ENCODE measurements around the gene ZBTB7C.

GRCh38 chr18:48385596-48385995, 23.6 kb downstream of the ZBTB7C start:
- TF ChIP-seq, protein P1, sequence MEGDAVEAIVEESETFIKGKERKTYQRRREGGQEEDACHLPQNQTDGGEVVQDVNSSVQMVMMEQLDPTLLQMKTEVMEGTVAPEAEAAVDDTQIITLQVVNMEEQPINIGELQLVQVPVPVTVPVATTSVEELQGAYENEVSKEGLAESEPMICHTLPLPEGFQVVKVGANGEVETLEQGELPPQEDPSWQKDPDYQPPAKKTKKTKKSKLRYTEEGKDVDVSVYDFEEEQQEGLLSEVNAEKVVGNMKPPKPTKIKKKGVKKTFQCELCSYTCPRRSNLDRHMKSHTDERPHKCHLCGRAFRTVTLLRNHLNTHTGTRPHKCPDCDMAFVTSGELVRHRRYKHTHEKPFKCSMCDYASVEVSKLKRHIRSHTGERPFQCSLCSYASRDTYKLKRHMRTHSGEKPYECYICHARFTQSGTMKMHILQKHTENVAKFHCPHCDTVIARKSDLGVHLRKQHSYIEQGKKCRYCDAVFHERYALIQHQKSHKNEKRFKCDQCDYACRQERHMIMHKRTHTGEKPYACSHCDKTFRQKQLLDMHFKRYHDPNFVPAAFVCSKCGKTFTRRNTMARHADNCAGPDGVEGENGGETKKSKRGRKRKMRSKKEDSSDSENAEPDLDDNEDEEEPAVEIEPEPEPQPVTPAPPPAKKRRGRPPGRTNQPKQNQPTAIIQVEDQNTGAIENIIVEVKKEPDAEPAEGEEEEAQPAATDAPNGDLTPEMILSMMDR (IDR thresholded peaks at IDR 0.05; ENCODE audit: control extremely low read depth in 1 of 3, insufficient read depth in 1 of 3, low read depth in 1 of 3, low read length in 3 of 3): no peak
- no peak for TF ChIP-seq POLR2AphosphoS5 (IDR thresholded peaks at IDR 0.05; ENCODE audit: low read depth, low read length)
- TF ChIP-seq SIN3A (conservative IDR thresholded peaks at IDR 0.05 in 1 of 2, IDR thresholded peaks at IDR 0.05 in 1 of 2; ENCODE audit: low read depth in 1 of 2, low read length in 2 of 2): no peak
- TF ChIP-seq SUZ12 (IDR thresholded peaks at IDR 0.05; ENCODE audit: low read length): no peak
- no peak for TF ChIP-seq EZH2 (IDR thresholded peaks at IDR 0.05; ENCODE audit: low read depth, low read length, severe bottlenecking)
- TF ChIP-seq ZNF274 (IDR thresholded peaks at IDR 0.05; ENCODE audit: borderline replicate concordance, extremely low read depth, low read length): no peak
- no peak for TF ChIP-seq SP4 (IDR thresholded peaks at IDR 0.05; ENCODE audit: low read length)
- no peak for TF ChIP-seq POLR2A (IDR thresholded peaks at IDR 0.05; ENCODE audit: control extremely low read depth in 1 of 2, low read depth in 2 of 2, low read length in 2 of 2)
- TF ChIP-seq NRF1 (IDR thresholded peaks at IDR 0.05; ENCODE audit: low read depth, low read length): no peak
- TF ChIP-seq CREB1 (IDR thresholded peaks at IDR 0.05): no peak
- TF ChIP-seq SP1 (IDR thresholded peaks at IDR 0.05; ENCODE audit: low read depth, low read length): no peak
